ENCODE data around the gene ARHGAP22. TPM values are rescaled to one million over a fixed set of nuclear protein-coding genes. Genes with fewer than 3 reads are reported as not detected.
A peak's percentile ranks its signal among the peaks of the same experiment; 100 is the strongest.

ARHGAP22 gene
- total RNA-seq, 1 donor: 45.6 TPM

DNA sequence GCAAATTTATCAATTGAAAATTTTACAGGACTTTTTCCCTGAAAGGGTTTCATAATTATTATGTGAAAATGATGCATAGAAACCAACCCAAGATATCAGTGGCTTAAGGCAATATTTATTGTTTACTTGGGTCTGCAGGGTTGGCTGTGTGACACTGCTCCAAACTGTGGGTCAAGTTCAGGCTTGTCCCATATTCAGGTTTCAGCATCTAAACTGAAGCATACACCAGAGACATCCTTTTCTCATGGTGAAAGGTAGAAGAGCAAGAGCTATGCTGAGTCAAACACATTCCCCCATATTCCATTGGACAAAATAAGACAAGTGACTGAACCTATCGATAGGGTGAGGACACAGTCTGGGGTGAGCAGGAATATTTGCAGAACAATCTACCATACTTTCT is 187.5 kb downstream of the ARHGAP22 start:
- peaks cover 8% of the 10 kb centered on the region for H3K36me3 ChIP-seq (ENCODE audit: insufficient read depth, low read length)
- no peak overlapping the region for H3K27ac ChIP-seq (ENCODE audit: low read depth, low read length)
- peaks cover 3% of the 10 kb centered on the region for H3K9me3 ChIP-seq (ENCODE audit: low read depth, low read length)
- TF ChIP-seq, protein P1, sequence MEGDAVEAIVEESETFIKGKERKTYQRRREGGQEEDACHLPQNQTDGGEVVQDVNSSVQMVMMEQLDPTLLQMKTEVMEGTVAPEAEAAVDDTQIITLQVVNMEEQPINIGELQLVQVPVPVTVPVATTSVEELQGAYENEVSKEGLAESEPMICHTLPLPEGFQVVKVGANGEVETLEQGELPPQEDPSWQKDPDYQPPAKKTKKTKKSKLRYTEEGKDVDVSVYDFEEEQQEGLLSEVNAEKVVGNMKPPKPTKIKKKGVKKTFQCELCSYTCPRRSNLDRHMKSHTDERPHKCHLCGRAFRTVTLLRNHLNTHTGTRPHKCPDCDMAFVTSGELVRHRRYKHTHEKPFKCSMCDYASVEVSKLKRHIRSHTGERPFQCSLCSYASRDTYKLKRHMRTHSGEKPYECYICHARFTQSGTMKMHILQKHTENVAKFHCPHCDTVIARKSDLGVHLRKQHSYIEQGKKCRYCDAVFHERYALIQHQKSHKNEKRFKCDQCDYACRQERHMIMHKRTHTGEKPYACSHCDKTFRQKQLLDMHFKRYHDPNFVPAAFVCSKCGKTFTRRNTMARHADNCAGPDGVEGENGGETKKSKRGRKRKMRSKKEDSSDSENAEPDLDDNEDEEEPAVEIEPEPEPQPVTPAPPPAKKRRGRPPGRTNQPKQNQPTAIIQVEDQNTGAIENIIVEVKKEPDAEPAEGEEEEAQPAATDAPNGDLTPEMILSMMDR (IDR thresholded peaks at IDR 0.05; ENCODE audit: extremely low read depth, low read depth, low read length): no peak
- H3K4me3 ChIP-seq (ENCODE audit: insufficient read depth, low read length): no peak overlapping the region
- H3K79me2 ChIP-seq (ENCODE audit: insufficient read depth, low read length): no peaks in the 10 kb centered on the region
- no peaks in the 10 kb centered on the region for H3K27me3 ChIP-seq (ENCODE audit: insufficient read depth, low read length)
- peaks cover 16% of the 10 kb centered on the region for H3K4me1 ChIP-seq (ENCODE audit: insufficient read depth, low read length)
- no peaks in the 10 kb centered on the region for H4K20me1 ChIP-seq (ENCODE audit: insufficient read depth, low read length)
- H2AFZ ChIP-seq (ENCODE audit: low read length): no peak overlapping the region
- no peak overlapping the region for H3K4me2 ChIP-seq (ENCODE audit: insufficient read depth, low read length)
- no peak for DNase-seq (ENCODE audit: insufficient read length, low spot score, missing footprints)

DNA sequence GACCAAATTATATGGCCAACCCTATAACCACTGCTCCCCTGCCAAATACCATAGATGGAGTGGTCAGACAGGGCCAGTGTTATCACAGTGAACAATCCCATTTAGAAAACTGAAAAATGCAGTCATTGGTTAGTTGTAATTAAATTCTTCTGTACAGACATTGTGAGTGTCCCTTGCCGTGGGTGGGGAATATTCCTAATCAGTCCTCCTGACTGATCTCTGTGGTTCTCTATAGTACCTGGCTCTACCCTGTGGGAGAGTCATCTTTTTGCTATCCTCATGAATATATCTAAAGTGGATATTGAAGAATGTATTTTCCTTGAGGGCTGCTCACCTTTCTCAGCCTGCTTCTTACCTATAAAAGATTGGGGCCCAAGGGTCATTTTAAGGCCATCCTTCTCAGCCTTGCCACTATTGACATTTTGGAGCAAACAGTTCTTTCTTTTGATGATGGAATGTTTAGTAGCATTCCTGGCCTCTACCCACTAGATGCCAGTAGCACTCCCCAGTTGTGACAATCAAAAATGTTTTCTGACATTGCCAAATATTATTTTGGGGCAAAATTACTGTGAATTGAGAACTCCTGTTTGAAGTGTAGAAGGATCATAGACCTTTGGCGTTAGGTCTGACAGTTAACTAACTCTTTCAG is 188.2 kb downstream of the ARHGAP22 start:
- TF ChIP-seq, protein P1 (IDR thresholded peaks at IDR 0.05; ENCODE audit: extremely low read depth, low read depth, low read length): peak; percentile 21
- Histone ChIP-seq H3K9me3 (ENCODE audit: low read depth, low read length) (peaks cover 4% of the 10 kb centered on the region), H3K79me2 (ENCODE audit: insufficient read depth, low read length) (no peaks in the 10 kb centered on the region), H3K27ac (ENCODE audit: low read depth, low read length) (no peak overlapping the region), H3K4me1 (ENCODE audit: insufficient read depth, low read length) (peaks cover 16% of the 10 kb centered on the region), H4K20me1 (ENCODE audit: insufficient read depth, low read length) (no peaks in the 10 kb centered on the region), H3K27me3 (ENCODE audit: insufficient read depth, low read length) (no peaks in the 10 kb centered on the region), H3K4me2 (ENCODE audit: insufficient read depth, low read length) (no peak overlapping the region), H2AFZ (ENCODE audit: low read length) (no peak overlapping the region), H3K4me3 (ENCODE audit: insufficient read depth, low read length) (no peak overlapping the region), H3K36me3 (ENCODE audit: insufficient read depth, low read length) (peaks cover 8% of the 10 kb centered on the region)
- no peak for DNase-seq (ENCODE audit: insufficient read length, low spot score, missing footprints)

DNA sequence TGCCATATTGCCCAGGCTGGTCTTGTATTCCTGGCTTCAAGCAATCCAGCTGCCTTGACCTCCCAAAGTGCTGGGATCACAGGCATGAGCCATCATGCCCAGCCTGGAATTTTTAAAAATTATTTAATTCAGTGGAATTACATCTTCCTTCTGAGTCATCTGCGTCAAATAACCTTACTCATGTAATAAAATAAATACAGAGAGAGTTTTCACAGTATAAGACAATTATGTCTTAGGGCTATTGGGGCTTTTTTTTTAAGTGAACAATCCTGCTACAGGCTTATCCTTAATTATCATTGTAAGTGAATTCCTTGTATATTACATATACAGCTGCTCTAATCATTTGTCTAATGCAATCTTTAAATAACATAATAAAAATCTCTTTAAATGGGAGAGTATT is 190.1 kb downstream of the ARHGAP22 start:
- Histone ChIP-seq H2AFZ (ENCODE audit: low read length) (no peak overlapping the region), H4K20me1 (ENCODE audit: insufficient read depth, low read length) (no peaks in the 10 kb centered on the region), H3K79me2 (ENCODE audit: insufficient read depth, low read length) (no peaks in the 10 kb centered on the region), H3K4me2 (ENCODE audit: insufficient read depth, low read length) (no peak overlapping the region), H3K9me3 (ENCODE audit: low read depth, low read length) (peaks cover 4% of the 10 kb centered on the region), H3K27ac (ENCODE audit: low read depth, low read length) (no peak overlapping the region), H3K27me3 (ENCODE audit: insufficient read depth, low read length) (no peaks in the 10 kb centered on the region), H3K4me1 (ENCODE audit: insufficient read depth, low read length) (peaks cover 16% of the 10 kb centered on the region), H3K36me3 (ENCODE audit: insufficient read depth, low read length) (peaks cover 14% of the 10 kb centered on the region), H3K4me3 (ENCODE audit: insufficient read depth, low read length) (no peak overlapping the region)
- no peak for DNase-seq (ENCODE audit: insufficient read length, low spot score, missing footprints)
- TF ChIP-seq, protein P1 (IDR thresholded peaks at IDR 0.05; ENCODE audit: extremely low read depth, low read depth, low read length): no peak

DNA sequence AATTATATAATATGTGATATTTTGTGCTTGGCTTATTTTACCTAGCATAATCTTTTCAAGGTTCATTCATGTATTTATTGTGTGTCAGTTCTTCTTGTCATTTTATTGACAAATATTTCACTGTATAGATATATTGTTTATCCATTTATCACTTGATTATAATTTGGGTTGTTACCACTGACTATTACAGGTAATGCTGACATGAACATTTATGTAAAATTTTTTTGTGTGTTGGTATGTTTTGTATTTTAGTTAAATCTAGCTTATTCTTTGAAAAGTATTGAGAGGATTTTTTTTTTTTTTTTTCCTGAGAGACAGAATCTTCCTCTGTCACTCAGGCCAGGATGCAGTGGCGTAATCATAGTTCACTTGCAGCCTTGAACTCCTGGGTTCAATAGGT is 190.7 kb downstream of the ARHGAP22 start:
- no peak for DNase-seq (ENCODE audit: insufficient read length, low spot score, missing footprints)
- Histone ChIP-seq H3K79me2 (ENCODE audit: insufficient read depth, low read length) (no peaks in the 10 kb centered on the region), H3K27ac (ENCODE audit: low read depth, low read length) (no peak overlapping the region), H3K4me3 (ENCODE audit: insufficient read depth, low read length) (no peak overlapping the region), H2AFZ (ENCODE audit: low read length) (no peak overlapping the region), H3K27me3 (ENCODE audit: insufficient read depth, low read length) (no peaks in the 10 kb centered on the region), H3K9me3 (ENCODE audit: low read depth, low read length) (peaks cover 4% of the 10 kb centered on the region), H4K20me1 (ENCODE audit: insufficient read depth, low read length) (no peaks in the 10 kb centered on the region), H3K36me3 (ENCODE audit: insufficient read depth, low read length) (peaks cover 14% of the 10 kb centered on the region), H3K4me2 (ENCODE audit: insufficient read depth, low read length) (no peak overlapping the region), H3K4me1 (ENCODE audit: insufficient read depth, low read length) (peaks cover 16% of the 10 kb centered on the region)
- TF ChIP-seq, protein P1 (IDR thresholded peaks at IDR 0.05; ENCODE audit: extremely low read depth, low read depth, low read length): no peak
